ENCODE measurements around the gene RSPH9.

Gene RSPH9, protein sequence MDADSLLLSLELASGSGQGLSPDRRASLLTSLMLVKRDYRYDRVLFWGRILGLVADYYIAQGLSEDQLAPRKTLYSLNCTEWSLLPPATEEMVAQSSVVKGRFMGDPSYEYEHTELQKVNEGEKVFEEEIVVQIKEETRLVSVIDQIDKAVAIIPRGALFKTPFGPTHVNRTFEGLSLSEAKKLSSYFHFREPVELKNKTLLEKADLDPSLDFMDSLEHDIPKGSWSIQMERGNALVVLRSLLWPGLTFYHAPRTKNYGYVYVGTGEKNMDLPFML

DNA sequence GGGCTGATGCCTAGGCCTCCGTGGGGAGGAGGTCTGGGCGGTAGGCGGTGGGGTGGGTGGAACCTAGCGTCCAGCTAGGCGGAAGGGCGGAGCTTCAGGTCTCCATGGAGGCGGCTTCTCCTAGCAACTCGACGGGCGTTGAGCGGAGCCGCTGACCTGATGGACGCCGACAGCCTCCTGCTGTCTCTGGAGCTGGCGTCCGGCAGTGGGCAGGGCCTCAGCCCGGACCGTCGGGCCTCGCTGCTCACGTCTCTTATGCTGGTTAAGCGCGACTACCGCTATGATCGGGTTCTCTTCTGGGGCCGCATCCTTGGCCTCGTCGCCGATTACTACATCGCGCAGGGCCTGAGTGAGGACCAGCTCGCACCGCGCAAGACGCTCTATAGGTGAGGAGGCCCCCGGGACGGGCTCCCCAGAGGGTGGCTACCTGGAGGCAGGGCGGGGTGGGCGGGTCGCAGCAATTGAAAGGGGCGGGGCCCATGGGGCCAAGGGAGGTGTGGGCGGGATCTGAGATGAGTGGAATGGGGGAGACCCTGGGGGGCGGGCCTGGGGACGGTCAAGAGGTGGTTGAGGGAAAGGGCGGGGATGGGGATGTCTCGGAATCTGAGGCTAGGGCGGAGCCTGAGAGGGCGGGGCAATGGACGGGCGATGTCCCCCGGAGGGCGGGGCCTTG, at the start of gene RSPH9:
RSPH9 (plus strand) TSS at position 97 of the 673 bp plus-strand sequence; CDS start at position 160, 63 bp downstream.
- peak; percentile 72 for DNase-seq (ENCODE audit: low spot score)
- TF ChIP-seq, protein P1, sequence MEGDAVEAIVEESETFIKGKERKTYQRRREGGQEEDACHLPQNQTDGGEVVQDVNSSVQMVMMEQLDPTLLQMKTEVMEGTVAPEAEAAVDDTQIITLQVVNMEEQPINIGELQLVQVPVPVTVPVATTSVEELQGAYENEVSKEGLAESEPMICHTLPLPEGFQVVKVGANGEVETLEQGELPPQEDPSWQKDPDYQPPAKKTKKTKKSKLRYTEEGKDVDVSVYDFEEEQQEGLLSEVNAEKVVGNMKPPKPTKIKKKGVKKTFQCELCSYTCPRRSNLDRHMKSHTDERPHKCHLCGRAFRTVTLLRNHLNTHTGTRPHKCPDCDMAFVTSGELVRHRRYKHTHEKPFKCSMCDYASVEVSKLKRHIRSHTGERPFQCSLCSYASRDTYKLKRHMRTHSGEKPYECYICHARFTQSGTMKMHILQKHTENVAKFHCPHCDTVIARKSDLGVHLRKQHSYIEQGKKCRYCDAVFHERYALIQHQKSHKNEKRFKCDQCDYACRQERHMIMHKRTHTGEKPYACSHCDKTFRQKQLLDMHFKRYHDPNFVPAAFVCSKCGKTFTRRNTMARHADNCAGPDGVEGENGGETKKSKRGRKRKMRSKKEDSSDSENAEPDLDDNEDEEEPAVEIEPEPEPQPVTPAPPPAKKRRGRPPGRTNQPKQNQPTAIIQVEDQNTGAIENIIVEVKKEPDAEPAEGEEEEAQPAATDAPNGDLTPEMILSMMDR (IDR thresholded peaks at IDR 0.05; ENCODE audit: extremely low read depth, insufficient read depth, missing control alignments): no peak
- in situ Hi-C loops (cut with MboI; ENCODE audit: low pct_unique_long_range_greater_than_20kb, low sequenced_read_pairs, unreplicated experiment): no loop called here

GRCh38 chr6:43600595-43600994, 44.2 kb upstream of the RSPH9 start:
- TF ChIP-seq, protein P1 (IDR thresholded peaks at IDR 0.05; ENCODE audit: extremely low read depth, insufficient read depth, missing control alignments): no peak
- no peak for DNase-seq (ENCODE audit: low spot score)
- in situ Hi-C loops (cut with MboI; ENCODE audit: low pct_unique_long_range_greater_than_20kb, low sequenced_read_pairs, unreplicated experiment): no loop called here

DNA sequence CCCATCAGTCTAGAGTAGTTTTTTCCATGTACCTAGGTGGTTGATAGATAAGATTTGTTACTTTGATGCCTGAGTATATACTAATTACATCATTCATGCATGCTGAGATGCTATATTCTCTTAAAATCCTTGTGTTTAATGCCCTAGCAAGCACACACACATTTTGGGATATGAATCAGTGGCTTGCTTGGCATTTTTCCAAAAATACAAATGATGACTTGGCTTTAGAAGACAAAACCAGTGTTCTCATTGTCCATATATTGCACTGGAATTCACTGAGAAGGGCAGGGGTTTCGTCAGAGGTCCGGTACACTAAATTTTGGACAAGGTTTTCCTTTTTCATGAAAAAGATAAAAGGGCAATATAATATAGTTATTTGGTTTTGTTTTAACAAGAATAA, 40.7 kb upstream of the RSPH9 start:
- TF ChIP-seq, protein P1 (IDR thresholded peaks at IDR 0.05; ENCODE audit: extremely low read depth, insufficient read depth, missing control alignments): no peak
- no peak for DNase-seq (ENCODE audit: low spot score)
- in situ Hi-C loops (cut with MboI; ENCODE audit: low pct_unique_long_range_greater_than_20kb, low sequenced_read_pairs, unreplicated experiment): no loop called here

- in situ Hi-C loops (cut with MboI; ENCODE audit: low pct_unique_long_range_greater_than_20kb, low sequenced_read_pairs, unreplicated experiment): no loop called here
- no peak for DNase-seq (ENCODE audit: low spot score)
- TF ChIP-seq, protein P1 (IDR thresholded peaks at IDR 0.05; ENCODE audit: extremely low read depth, insufficient read depth, missing control alignments): no peak
These were observed 38.8 kb upstream of the RSPH9 start for GRCh38 chr6:43606019-43606418.

DNA sequence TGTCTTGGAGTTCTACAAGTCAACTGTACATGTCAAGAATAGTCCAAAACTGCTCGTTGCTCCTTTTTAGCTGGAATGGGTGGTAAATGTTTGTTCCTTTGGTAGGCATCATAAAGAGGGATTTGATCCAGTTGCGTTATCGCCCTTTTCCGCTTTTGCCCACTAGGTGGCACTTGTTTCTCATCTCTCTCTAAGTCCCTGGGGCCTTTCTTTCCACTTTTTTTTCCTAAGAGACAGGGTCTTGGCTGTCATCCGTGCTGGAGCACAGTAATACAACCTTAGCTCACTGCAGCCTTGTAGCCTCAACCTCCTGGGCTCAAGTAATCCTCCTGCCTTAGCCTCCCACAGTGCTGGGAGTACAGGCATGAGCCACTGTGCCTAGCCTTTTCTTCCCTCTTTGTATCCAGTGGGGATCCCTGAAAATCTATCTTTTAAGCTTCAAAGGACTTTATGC, 36.5 kb upstream of the RSPH9 start:
- in situ Hi-C loops (cut with MboI; ENCODE audit: low pct_unique_long_range_greater_than_20kb, low sequenced_read_pairs, unreplicated experiment): no loop called here
- TF ChIP-seq, protein P1 (IDR thresholded peaks at IDR 0.05; ENCODE audit: extremely low read depth, insufficient read depth, missing control alignments): peak; percentile 70
- peak; percentile 48 for DNase-seq (ENCODE audit: low spot score)

GRCh38 chr6:43608807-43609206, 36.0 kb upstream of the RSPH9 start:
- DNase-seq (ENCODE audit: low spot score): no peak
- TF ChIP-seq, protein P1 (IDR thresholded peaks at IDR 0.05; ENCODE audit: extremely low read depth, insufficient read depth, missing control alignments): no peak
- in situ Hi-C loops (cut with MboI; ENCODE audit: low pct_unique_long_range_greater_than_20kb, low sequenced_read_pairs, unreplicated experiment): no loop called here

Data from GM13977 (cell line).